H1 (cell line): Measurements from ENCODE around the gene DUSP12. TPM values are rescaled to one million over a fixed set of nuclear protein-coding genes. Genes with fewer than 3 reads are reported as not detected.

ENCODE experiments used
- BRCA1 ChIP-seq: IDR thresholded peaks from 2 replicates; pipeline ENCODE4 v1.6.1; 2012; ENCODE audit warnings: low read depth, low read length, improper control_type of control experiment
- CBX8 ChIP-seq: fragments of 300-800, 300-1000 bp; sonication (generic); IDR thresholded peaks from 2 replicates; pipeline ENCODE4 v1.7.1; 2016; ENCODE audit warnings: low read depth, low read length, borderline replicate concordance
- CHD7 ChIP-seq: fragments of 300-600 bp; sonication (generic); IDR thresholded peaks from 2 replicates; pipeline ENCODE4 v1.7.1; 2012; ENCODE audit warnings: low read length, moderate library complexity, mild to moderate bottlenecking, inconsistent platforms; ENCODE audit not compliant: insufficient replicate concordance
- SIRT6 ChIP-seq: IDR thresholded peaks from one replicate; pipeline ENCODE4 v1.7.1; 2012; ENCODE audit warnings: low read length, inconsistent platforms
- SUZ12 ChIP-seq: fragments of 200-600 bp; sonication (generic); IDR thresholded peaks from 2 replicates; pipeline ENCODE4 v1.6.1; 2012; ENCODE audit warnings: mild to moderate bottlenecking, inconsistent platforms, low read length, moderate library complexity, mixed read lengths
- TCF12 ChIP-seq: IDR thresholded peaks from 2 replicates; pipeline ENCODE4 v1.6.1; 2011; ENCODE audit warnings: low read depth, mild to moderate bottlenecking, low read length
- TEAD4 ChIP-seq: IDR thresholded peaks from 2 replicates; pipeline ENCODE4 v1.6.1; 2012; ENCODE audit warnings: low read depth, low read length, inconsistent platforms, mixed read lengths
- polyA plus RNA-seq, 7 experiments: library from polyadenylated mRNA; depleted of rRNA in 3 of 7; stranded (reverse) in 5 of 7; unstranded in 2 of 7; fragments of >200 nt in 5 of 7; fragments of 200-250 nt in 2 of 7; gene quantifications; 1 replicate in 5 of 7; 2 replicates in 1 of 7; 4 replicates in 1 of 7; pipeline versions ENCODE4 v1.2.1 to v1.2.3, GENCODE V29; 2011 to 2013; ENCODE audit warnings: missing spikeins in 2 of 7, mixed read lengths in 2 of 7
- total RNA-seq: library from RNA; stranded (reverse); fragmentation: NEBNext Ultra II Directional; extraction: Animal tissue kit (Norgen Biotek cat#: 25700); gene quantifications from 2 replicates; pipeline ENCODE4 v1.2.1, GENCODE V29; 2021

Gene DUSP12
- total and polyA plus RNA-seq, 2 of the 8 experiments (the other 6 are each of a cell fraction or from before 2014, with no cell fraction given), result 27.6 to 33.9 TPM

- TF ChIP-seq CHD7, result no peak
- no peak for TF ChIP-seq TCF12
- TF ChIP-seq SUZ12, result no peak
- TF ChIP-seq TEAD4, result no peak
- no peak for TF ChIP-seq SIRT6
- no peak for TF ChIP-seq CBX8
- TF ChIP-seq BRCA1, result no peak
Observed at GRCh38 chr1:161777261-161777660, 27.7 kb downstream of the DUSP12 start (continued).
